HG03432 (cell line): ENCODE data around the gene CPA2.

Experiments used
- ATAC-seq: cut with Tn5 transposase; IDR thresholded peaks from one replicate; pipeline ENCODE4 v1.9.1; 2021; ENCODE audit warnings: mild to moderate bottlenecking, moderate library complexity; ENCODE audit not compliant: unreplicated experiment

Gene CPA2

GRCh38 chr7:130278860-130279259 is 12.2 kb downstream of the CPA2 start:
- no peak for ATAC-seq

DNA sequence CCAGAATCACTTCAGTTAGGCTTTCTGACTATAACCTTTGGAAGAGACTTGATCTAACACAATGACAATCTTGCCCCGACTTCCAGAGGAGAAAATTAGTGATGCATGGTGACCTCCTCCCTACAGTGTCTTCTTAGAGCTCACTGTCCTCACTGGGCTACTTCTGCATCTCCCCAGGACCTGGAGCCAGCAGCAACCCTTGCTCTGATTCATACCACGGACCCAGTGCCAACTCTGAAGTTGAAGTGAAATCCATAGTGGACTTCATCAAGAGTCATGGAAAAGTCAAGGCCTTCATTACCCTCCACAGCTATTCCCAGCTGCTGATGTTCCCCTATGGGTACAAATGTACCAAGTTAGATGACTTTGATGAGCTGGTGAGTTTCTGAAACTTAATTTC is 12.6 kb downstream of the CPA2 start:
- ATAC-seq = no peak

DNA sequence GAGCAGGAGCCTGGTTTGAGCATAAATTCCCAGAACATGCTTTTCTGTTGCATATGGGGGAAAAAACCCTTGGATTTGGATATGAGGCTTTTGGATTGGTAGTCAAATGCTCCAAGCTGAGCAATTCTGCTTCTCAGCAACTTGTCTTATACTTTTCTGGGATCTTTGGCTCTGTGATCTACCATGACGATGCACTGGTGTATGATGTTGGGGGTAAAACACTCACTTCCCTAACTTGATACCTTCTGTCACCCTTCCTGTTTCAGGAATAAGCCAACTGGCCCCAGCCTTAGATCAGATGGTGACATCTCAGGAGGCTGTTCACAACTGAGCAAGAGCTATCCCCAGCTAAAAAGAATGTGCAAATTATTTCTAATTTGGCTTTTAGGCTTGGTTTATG is 13.2 kb downstream of the CPA2 start:
- ATAC-seq = no peak

- no peak for ATAC-seq
These were observed 14.6 kb downstream of the CPA2 start for GRCh38 chr7:130281260-130281659.

DNA sequence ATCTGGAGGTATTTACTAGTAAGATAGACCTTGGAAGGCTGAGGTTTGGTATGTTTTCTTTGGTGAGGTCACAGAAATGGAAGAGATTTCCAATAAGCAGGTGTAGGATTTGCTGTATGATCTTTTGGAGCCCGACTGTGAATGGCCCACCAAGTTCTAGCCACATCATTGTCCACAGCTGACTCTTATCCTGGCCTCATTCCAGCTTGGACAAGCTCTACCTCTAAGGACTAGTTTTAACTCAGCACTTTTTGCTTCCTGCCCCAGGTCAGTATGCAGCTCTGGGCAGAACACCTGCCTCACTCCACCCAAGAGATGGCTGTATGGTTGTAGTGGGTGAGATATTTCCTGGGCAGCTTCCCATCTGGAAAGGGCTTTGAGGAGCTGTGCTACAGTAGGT is 20.2 kb downstream of the CPA2 start:
- no peak for ATAC-seq

- no peak for ATAC-seq
These were observed 21.5 kb downstream of the CPA2 start for GRCh38 chr7:130288168-130288567.

GRCh38 chr7:130288829-130289228 is 22.2 kb downstream of the CPA2 start:
- ATAC-seq = no peak

DNA sequence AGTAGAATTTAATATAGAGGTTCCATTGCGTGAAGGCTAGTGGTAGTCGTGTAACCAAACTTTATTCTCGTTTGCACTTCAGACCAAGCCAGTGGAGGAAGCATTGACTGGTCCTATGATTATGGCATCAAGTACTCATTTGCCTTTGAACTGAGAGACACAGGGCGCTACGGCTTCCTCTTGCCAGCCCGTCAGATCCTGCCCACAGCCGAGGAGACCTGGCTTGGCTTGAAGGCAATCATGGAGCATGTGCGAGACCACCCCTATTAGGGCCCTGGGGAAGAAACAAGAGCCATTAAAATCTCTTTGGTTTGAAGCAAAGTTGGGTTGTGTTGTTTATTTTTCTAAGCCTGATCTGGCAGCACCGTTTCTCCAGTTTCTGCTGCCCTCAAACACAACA is 22.8 kb downstream of the CPA2 start:
- no peak for ATAC-seq

DNA sequence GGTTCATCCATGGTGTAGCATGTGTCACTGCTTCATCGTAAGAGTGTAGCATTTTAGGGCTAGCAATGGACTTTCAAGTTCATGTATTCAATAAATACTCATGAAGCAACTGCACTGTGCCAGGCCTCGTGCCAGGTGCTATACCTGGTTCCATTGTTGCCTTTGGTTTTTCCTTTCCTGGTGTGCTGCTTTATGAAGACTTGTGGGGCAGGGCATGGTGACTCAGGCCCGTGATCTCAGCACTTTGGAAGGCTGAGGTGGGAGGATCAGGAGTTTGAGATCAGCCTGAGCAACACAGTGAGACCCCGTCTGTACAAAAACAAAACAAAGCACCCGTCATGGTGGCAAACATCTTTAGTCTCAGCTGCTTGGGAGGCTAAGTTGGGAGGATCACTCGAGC is 24.1 kb downstream of the CPA2 start:
- ATAC-seq = no peak

GRCh38 chr7:130292682-130293257 is 26.1 kb downstream of the CPA2 start, which contains the start of gene CPA4:
Gene CPA4, plus strand, starts transcription at chr7:130293161. Its CDS starts 20 bp downstream, at chr7:130293181.
- ATAC-seq = no peak

DNA sequence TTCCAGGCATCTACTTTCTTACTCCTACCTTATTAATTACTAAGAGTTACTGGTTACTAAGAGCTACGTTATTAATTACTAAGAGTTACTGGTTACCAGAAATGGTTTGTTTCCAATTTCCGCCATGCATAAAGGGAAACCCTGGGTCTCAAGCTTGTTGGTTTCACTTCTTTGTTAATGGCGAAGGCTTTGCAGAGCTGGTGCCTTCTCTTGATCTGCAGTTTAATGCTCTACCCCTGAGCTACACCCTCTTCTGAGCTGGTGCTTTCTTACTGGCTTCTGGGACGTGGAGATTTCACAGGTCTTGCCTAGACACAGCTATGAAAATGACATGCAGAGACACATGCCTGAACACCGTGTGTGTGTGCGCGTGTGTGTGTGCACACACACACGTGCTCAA is 26.9 kb downstream of the CPA2 start:
- ATAC-seq = no peak

DNA sequence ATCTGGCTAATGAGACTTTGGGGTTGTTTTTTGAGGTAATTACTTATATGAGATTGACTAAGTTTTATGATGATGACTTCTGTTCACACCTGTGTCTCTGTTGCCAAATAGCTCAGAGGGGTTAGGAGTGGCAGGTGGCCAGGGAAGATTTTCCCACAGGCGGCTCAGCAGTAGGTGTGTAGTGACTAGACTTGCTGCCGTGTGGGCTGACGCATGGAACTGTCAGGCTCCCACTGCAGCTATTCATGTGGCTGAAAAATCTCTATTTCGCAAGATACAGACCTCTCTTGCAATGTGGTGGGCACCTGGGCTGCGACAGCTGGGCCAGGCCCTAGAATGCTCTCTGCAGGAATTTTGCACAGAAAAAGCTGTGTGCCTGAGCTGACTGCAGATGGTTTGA is 27.7 kb downstream of the CPA2 start:
- no peak for ATAC-seq

DNA sequence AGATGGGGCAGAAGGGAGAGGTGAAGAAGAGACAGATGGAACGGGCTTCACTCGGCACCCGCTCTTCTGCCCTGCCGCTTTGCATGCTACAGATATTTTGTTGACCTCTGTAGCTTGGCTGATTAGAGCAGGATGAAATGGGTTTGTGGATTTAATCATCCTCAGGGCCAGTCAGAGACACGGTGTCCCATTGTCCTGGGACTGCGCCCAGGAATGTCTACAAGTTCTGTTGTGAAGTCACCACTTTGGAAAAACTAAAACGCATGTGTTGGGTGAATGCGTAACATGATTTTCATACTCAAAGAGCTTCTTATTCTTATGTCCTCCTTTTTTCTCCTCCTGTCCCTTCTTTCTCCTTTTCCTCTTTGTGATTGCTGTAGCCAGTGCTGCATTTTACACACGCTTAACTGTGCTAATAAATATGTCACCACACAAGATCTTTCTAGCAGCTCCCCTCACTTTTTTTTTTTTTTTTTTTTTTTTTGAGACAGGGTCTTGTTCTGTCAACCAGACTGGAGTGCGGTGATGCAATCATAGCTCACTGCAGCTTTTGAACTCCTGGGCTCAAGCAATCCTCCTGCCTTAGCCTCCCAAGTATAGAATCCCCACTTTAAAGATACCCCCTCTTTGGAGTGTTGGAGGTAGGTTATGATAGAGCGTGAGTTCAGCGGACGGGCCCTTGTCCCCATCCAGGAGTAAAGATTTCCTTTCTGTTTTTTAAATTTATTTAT is 29.7 kb downstream of the CPA2 start:
- no peak for ATAC-seq

GRCh38 chr7:130297628-130298543 is 31.2 kb downstream of the CPA2 start:
- no peak for ATAC-seq

DNA sequence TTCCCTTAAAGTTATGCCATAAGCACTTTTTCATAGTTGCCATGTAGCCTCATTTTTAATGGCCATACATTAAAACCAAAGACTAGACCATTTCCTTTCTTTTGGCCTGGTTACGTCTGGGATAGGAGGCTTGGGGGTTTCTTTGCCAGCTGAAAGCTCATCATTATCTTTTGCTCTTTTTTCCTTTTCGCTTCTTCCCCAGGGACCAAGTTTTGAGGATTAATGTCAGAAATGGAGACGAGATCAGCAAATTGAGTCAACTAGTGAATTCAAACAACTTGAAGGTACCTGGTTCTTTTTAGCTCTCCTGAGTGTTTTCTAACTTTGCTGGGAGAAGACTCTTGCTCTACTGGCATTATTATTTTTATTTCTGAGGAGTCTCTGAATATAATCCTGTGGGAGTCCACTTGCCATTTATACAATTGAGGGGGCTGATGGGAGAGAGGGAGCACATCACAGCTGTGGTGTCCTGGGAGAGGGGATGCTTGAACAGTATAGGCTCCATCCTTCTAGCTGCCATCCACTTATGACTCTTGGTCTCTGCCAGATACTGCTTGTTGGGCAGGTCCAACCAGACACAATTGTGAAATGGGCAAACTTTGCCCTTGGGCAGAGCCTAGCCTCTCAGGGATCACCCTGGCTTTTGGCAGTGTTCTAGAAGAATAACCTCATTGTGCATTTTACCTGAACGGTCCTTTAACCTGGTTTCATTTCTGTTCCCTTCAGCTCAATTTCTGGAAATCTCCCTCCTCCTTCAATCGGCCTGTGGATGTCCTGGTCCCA is 32.1 kb downstream of the CPA2 start:
- ATAC-seq = no peak

- no peak for ATAC-seq
These were observed 33.2 kb downstream of the CPA2 start for GRCh38 chr7:130299866-130300265.

- ATAC-seq = no peak
These were observed 34.9 kb downstream of the CPA2 start for GRCh38 chr7:130301501-130302020.

GRCh38 chr7:130302649-130303048 is 36.0 kb downstream of the CPA2 start:
- ATAC-seq = no peak

DNA sequence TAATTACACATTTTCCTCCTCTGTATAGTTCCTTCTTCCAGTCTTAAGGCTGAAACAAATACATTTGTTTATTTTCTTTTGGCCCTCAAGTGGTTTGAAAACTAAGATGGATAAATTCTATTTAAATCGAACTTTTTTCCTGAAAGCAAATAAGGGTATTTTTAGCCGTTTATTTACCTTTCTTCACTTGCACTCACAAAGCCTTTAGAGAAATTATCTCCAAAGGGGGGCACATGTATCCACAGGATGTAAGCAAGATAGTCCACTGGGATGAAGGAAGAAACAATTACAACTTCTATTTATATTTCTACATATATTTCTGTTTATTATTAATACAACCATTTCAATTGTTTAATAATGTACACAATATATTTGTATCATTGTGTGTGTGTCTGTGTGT is 36.5 kb downstream of the CPA2 start:
- ATAC-seq = no peak

DNA sequence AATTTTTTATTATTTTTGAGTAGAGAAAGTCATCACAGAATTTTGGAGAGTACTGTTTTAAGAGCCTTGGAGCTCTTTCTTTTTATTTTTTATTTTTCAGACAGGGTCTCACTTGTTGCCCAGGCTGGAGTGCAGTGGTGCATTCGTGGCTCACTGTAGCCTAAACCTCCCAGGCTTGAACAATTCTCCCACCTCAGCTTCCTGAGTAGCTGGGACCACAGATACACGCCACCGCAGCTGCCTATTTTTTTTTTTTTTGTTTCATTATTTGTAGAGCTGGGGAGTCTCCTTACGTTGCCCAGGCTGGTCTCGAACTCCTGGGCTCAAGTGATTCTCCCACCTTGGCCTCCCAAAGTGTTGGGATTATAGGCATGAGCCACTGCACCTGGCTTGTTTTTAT is 36.9 kb downstream of the CPA2 start:
- ATAC-seq = no peak

GRCh38 chr7:130303982-130304381 is 37.3 kb downstream of the CPA2 start:
- ATAC-seq = no peak
